ENCODE data around the gene UBE2M. TPM values are rescaled to one million over a fixed set of nuclear protein-coding genes. Genes with fewer than 3 reads are reported as not detected.
"Not testable (repeated sequence)": the region's sequence is repeated elsewhere in the genome, so short reads cannot be mapped to it uniquely, and the experiment has no call there.

The UBE2M gene
- total RNA-seq, 1 donor from 2014 or later: 80.4 TPM

DNA sequence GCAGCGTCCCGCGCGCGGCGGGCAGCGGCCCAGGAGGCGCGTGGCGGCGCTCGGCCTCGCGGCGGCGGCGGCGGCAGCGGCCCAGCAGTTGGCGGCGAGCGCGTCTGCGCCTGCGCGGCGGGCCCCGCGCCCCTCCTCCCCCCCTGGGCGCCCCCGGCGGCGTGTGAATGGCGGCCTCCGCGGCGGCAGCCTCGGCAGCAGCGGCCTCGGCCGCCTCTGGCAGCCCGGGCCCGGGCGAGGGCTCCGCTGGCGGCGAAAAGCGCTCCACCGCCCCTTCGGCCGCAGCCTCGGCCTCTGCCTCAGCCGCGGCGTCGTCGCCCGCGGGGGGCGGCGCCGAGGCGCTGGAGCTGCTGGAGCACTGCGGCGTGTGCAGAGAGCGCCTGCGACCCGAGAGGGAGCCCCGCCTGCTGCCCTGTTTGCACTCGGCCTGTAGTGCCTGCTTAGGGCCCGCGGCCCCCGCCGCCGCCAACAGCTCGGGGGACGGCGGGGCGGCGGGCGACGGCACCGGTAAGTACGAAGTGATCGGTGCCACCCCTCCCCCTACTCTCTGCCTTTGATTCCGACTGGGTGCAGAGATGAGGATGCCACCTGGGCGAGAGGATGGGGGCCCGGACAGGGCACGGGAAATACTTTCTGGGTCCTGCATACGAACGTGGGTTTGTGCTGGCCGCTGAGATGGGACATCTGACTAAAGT is 13.7 kb downstream of the UBE2M start:
- TF ChIP-seq, protein P1, sequence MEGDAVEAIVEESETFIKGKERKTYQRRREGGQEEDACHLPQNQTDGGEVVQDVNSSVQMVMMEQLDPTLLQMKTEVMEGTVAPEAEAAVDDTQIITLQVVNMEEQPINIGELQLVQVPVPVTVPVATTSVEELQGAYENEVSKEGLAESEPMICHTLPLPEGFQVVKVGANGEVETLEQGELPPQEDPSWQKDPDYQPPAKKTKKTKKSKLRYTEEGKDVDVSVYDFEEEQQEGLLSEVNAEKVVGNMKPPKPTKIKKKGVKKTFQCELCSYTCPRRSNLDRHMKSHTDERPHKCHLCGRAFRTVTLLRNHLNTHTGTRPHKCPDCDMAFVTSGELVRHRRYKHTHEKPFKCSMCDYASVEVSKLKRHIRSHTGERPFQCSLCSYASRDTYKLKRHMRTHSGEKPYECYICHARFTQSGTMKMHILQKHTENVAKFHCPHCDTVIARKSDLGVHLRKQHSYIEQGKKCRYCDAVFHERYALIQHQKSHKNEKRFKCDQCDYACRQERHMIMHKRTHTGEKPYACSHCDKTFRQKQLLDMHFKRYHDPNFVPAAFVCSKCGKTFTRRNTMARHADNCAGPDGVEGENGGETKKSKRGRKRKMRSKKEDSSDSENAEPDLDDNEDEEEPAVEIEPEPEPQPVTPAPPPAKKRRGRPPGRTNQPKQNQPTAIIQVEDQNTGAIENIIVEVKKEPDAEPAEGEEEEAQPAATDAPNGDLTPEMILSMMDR (IDR thresholded peaks at IDR 0.05; ENCODE audit: unreplicated experiment): no peak
- H3K4me3 Mint-ChIP-seq (ENCODE audit: low read depth): peak overlapping the region; percentile 96
- DNase-seq (ENCODE audit: low spot score, unreplicated experiment): peak; percentile 61
- H3K27me3 Mint-ChIP-seq: peaks cover 8% of the 10 kb centered on the region
- no peaks in the 10 kb centered on the region for H3K9me3 Mint-ChIP-seq (ENCODE audit: low read depth)
- H3K27ac Mint-ChIP-seq: peak overlapping the region; percentile 100
- peaks cover 21% of the 10 kb centered on the region for H3K4me1 Mint-ChIP-seq (ENCODE audit: low read depth)
- peaks cover 16% of the 10 kb centered on the region for H3K36me3 Mint-ChIP-seq (ENCODE audit: insufficient read depth)

DNA sequence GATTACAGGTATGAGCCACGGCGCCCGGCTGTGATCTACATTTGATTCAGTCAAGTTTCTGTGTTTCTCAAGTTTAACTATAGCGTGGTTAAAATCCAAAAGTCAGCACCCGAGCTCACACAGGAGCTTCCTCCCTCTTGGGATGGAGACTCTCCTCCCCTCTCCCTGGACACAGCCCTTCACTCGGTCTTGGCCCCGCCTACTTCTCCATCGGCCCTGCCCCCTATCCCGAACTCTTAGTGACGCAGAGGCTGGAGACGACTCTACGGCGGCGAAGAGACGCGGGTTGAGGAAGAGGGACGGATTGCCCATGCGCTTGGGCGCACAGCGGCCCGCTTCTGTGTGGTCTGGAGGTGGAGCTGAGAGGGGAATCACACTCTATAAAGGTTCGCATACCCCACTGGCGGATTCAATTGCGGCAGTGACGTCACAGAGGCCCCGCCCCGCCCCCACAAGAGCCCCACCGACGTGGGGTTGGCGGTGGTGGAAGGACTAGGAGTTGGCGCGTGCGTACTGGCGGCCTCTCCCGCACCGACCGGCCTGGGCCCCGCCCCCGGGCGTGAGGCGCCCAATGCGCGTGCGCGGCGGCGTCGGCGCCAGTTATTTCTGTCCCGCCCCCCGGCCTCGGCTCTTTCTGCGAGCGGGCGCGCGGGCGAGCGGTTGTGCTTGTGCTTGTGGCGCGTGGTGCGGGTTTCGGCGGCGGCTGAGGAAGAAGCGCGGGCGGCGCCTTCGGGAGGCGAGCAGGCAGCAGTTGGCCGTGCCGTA is 14.4 kb downstream of the UBE2M start, which contains the start of gene TRIM28:
TSS of gene TRIM28 (plus strand) at position 239 of the 765 bp plus-strand sequence. CDS start 694 bp downstream, outside the sequence.
- Mint-ChIP-seq H3K4me1 (ENCODE audit: low read depth) (peaks cover 21% of the 10 kb centered on the region), H3K36me3 (ENCODE audit: insufficient read depth) (peaks cover 15% of the 10 kb centered on the region), H3K9me3 (ENCODE audit: low read depth) (no peaks in the 10 kb centered on the region), H3K27ac (peak within 1 kb of the TSS; percentile 100), H3K27me3 (peaks cover 13% of the 10 kb centered on the region), H3K4me3 (ENCODE audit: low read depth) (peak within 1 kb of the TSS; percentile 96)
- peak; percentile 99 for DNase-seq (ENCODE audit: low spot score, unreplicated experiment)
- TF ChIP-seq, protein P1 (IDR thresholded peaks at IDR 0.05; ENCODE audit: unreplicated experiment): no peak

DNA sequence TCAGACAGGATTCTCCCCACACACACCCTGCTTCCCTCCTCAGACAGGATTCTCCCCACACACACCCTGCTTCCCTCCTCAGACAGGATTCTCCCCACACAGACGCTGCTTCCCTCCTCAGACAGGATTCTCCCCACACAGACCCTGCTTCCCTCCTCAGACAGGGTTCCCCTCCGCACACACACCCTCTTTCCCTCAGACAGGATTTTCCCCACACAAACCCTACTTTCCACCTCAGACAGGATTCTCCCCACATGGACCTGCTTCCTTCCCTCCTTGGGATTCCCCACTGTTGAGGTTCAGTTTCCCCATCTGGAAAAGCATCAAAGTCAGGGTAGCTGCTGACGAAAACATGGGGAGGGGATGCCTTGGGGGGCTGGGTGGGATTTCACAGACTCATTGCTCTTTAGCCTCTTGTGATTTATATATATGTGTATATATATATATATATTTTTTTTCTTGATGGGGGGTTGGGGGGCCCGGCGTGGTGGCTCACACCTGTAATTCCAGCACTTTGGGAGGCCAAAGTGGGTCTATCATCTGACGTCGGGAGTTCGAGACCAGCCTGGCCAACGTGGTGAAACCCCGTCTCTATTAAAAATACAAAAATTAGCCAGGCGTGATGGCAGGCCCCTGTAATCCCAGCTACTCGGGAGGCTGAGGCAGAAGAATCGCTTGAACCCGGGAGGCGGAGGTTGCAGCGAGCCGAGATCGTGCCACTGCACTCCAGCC is 15.6 kb downstream of the UBE2M start:
- H3K9me3 Mint-ChIP-seq (ENCODE audit: low read depth); DNase-seq (ENCODE audit: low spot score, unreplicated experiment); H3K4me3 Mint-ChIP-seq (ENCODE audit: low read depth): not testable (repeated sequence)
- H3K27ac Mint-ChIP-seq: peak overlapping the region; percentile 62
- peaks cover 13% of the 10 kb centered on the region for H3K27me3 Mint-ChIP-seq
- H3K4me1 Mint-ChIP-seq (ENCODE audit: low read depth): peaks cover 25% of the 10 kb centered on the region
- peaks cover 10% of the 10 kb centered on the region for H3K36me3 Mint-ChIP-seq (ENCODE audit: insufficient read depth)

DNA sequence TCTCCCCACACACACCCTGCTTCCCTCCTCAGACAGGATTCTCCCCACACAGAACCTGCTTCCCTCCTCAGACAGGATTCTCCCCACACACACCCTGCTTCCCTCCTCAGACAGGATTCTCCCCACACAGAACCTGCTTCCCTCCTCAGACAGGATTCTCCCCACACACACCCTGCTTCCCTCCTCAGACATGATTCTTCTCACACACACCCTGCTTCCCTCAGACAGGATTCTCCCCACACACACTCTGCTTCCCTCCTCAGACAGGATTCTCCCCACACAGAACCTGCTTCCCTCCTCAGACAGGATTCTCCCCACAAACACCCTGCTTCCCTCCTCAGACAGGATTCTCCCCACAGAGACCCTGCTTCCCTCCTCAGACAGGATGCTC is 19.2 kb downstream of the UBE2M start:
- not testable (repeated sequence) for H3K4me1 Mint-ChIP-seq (ENCODE audit: low read depth); DNase-seq (ENCODE audit: low spot score, unreplicated experiment); H3K9me3 Mint-ChIP-seq (ENCODE audit: low read depth); H3K36me3 Mint-ChIP-seq (ENCODE audit: insufficient read depth); H3K4me3 Mint-ChIP-seq (ENCODE audit: low read depth)
- Mint-ChIP-seq H3K27ac (peak overlapping the region; percentile 95), H3K27me3 (peaks cover 13% of the 10 kb centered on the region)

DNA sequence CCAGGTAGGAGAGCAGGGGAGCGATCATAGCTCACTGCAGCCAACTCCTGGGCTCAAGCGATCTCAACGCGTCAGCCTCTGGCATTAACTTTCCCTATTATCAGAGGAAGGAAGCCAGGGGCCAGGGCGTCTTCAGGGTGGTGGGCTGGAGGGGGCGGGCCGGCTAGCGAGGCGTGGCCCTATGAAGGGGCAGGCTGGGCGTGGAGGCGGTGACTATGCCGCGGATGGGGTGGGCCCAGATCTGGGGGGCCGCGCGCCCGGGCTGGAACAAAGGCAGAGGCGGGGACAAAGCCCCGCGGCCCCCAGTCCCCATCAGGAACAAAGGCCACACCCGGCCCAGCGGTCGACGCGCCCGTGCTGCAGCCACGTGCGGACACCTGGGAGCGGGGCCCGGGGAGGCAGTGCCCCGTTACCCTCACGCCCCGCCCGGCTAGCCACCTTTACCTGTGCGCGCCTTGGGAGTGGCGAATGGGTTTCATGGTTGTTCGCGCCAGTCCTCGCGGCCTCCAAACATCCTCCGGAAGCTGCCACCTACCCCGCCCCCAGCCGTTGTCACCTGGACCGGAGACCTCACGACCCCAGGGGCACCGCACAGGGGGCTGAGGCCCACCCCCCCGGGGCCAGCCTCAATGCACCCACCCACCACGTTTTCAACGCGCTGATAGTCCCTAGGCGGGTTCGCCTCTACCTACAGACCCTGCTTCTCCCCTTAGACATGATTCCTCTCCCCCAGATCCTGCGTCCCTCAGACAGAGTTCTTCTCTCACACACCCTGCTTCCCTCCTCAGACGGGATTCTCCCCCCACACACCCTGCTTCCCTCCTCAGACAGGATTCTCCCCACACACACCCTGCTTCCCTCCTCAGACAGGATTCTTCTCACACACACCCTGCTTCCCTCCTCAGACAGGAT is 19.9 kb downstream of the UBE2M start:
- peak overlapping the region; percentile 99 for H3K27ac Mint-ChIP-seq
- H3K4me3 Mint-ChIP-seq (ENCODE audit: low read depth): peak overlapping the region; percentile 77

More for the DNA sequence above, 19.9 kb downstream of the UBE2M start:
- H3K4me1 Mint-ChIP-seq (ENCODE audit: low read depth): peaks cover 5% of the 10 kb centered on the region
- no peaks in the 10 kb centered on the region for H3K36me3 Mint-ChIP-seq (ENCODE audit: insufficient read depth)
- peak; percentile 73 for DNase-seq (ENCODE audit: low spot score, unreplicated experiment)
- TF ChIP-seq, protein P1 (IDR thresholded peaks at IDR 0.05; ENCODE audit: unreplicated experiment): no peak
- H3K27me3 Mint-ChIP-seq: peaks cover 10% of the 10 kb centered on the region
- H3K9me3 Mint-ChIP-seq (ENCODE audit: low read depth): no peaks in the 10 kb centered on the region

Measured in progenitor cell of endocrine pancreas (in vitro differentiated cells).